HG03039 (cell line): ENCODE data around the gene ACOT11.
"Not testable (repeated sequence)": the region's sequence is repeated elsewhere in the genome, so short reads cannot be mapped to it uniquely, and the experiment has no call there.

Experiments
- ATAC-seq: cut with Tn5 transposase; IDR thresholded peaks from one replicate; pipeline ENCODE4 v1.9.1; 2021; ENCODE audit warnings: mild to moderate bottlenecking, moderate library complexity; ENCODE audit not compliant: unreplicated experiment

Gene ACOT11

DNA sequence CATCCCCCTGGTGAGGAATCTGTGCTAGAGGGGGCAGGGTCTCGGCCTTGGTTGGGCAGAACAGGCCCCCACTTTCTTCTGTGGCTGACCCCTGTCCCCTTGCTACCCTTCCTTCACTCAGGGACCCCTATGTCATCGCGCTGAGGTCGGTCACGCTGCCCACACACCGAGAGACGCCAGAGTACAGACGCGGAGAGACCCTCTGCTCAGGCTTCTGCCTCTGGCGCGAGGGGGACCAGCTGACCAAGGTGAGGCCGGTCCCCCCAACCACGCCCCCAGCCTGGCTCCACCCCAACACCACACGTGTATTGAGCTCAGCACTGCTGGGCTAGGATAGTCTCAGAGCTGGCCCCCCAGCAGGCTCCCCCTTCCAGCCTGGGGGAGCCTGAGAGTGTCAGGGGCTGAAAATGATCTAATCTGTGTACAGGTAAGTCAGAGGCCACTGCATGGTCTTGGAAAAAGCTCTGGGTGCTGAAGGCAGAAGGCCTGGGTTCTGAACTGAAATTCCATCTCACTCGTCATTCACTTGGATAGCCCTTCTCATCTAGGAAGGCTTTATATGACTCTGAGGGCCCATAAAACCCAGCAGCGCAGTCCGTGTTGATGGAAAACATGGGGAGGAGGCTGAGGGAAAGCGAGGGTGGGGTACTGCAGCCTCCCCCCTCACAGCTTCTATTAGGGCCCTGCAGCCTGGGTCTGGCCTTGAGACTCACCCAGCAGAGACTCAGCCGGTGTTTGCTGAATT lies 60.0 kb downstream of the ACOT11 start:
- no peak for ATAC-seq

DNA sequence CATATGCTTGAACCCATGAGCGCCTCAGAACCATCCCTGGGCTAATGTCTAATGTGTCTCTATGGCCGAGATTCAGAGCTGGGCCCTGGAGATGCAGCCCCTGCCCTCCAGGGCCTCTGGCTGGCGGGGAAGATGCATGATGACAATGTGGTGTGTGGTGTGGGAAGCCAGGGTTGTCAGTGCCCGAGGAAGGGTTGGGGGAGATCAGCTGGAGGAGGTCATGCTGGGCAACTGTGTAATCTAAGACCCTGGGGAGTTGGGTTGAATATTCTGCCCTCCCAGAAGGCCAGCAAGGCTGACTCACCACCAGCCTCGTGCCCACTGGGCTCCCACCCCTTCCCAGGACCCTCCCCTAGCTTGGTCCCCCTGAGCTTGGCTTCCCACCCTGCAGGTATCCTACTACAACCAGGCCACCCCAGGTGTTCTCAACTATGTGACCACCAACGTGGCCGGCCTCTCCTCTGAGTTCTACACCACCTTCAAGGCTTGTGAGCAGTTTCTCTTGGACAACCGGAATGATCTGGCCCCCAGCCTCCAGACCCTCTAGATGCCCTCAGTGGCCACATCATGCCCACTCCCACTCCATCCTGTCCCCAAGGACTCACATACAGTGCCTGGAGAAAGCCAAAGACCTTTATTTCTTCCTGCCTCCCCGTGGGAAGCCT lies 60.7 kb downstream of the ACOT11 start:
- no peak for ATAC-seq

DNA sequence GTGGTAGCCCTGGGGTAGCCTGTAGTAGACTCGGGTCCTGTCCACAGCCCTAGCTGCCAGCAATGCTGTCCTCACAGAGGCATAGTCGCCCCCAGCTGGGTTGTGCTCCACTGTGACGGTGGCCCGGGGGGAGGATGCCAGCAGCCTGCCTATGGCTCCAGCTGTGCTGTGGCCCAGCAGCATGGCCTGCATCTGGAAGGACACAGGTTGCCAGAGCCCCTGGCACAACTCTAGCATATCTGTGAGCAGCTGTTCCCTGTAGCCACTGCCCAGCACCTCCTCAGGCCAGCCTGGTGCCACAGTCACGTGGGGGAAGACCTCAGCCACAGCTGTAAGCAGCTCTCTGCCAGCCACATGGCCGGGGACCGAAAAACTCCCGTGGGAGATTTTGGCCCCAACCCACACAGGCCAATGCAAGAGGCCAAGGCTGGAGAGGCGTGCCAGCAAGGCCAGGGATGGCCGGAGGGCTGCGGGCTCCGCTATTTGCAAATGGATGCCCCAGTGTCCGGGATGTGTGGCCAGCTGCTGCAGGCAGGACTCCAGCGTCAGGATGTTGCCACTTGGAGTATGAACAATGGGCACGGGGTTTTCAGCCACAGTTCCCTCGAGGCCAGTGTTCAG lies 61.4 kb downstream of the ACOT11 start:
- ATAC-seq = no peak

DNA sequence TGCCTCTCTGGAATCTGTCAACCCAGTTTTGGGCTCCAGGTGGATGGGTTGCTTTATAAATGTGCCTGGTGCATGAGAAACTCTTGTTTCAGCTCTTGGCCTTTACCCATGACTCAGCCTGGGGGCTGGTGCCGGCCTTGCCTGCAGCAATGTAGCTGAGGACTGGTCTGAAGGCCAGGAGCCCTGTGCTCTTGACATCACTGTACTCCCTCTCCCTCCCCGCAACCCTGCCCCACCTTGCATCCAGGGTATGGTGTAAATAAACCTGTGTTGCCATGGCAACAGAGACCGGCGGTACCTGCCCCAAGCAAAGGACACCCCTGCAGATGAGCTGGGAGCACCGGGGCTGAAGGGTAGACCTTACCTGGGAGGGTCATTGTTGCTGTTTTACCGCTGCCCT lies 62.0 kb downstream of the ACOT11 start:
- no peak for ATAC-seq

DNA sequence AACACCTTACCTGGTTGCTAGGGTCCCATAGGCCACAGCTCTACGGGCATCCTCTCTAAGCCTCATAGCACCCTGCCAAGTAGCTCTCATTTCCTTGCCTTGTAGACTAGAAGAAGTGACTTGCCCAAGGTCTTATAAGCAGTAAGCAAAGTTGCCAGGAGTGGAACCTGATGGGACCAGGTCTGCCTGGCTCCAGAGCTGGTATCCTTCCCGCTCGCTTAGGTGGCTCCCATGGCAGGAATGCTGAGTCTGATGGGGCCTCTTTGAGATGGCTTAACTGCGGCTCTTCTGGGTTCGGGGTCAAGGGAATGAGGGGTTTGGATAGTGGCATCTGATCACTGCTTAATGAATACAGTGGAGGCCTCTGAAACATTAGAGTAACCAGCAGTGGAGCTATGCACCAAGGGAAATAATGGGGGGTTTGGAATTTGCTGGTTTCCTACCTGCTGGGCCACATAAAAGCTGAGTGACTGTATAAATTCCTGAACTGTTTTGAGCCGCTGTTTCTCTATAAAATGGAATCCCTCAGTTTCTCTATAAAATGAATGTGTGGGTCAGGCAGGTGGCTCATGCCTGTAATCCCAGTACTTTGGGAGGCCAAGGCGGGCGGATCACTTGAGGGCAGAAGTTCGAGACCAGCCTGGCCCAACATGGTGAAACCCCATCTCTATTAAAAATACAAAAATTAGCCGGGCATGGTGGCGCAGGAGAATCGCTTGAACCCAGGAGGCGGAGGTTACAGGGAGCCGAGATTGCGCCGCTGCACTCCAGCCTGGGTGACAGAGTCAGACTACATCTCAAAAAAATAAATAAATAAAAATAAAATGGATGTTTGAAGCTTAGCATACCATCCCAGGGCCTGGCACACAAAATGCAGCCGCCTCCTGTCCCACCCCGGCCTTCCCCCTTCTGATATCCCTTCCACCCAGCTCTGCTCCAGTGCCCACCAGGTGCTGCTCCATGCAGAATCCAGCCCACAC lies 62.9 kb downstream of the ACOT11 start:
- no peak for ATAC-seq

DNA sequence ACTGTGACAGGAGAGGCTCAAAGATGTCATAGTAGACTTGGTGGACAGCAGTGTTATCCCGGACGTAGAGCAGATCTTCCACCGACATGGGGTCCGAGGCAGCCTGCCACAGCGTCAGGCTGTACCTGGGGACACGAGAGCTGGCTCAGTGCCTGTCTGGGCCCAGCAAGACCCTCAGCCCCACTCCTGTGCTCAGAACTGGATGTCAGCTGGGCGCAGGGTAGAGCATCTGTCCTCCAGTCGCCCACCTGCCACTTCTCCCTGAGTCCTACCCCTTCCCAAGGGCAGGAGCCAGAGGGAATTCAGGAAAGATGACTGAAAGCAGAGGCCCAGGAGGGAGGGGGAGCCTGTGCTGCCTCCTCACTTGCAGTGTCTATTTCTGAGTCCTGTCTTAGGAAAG lies 63.6 kb downstream of the ACOT11 start:
- ATAC-seq = no peak

DNA sequence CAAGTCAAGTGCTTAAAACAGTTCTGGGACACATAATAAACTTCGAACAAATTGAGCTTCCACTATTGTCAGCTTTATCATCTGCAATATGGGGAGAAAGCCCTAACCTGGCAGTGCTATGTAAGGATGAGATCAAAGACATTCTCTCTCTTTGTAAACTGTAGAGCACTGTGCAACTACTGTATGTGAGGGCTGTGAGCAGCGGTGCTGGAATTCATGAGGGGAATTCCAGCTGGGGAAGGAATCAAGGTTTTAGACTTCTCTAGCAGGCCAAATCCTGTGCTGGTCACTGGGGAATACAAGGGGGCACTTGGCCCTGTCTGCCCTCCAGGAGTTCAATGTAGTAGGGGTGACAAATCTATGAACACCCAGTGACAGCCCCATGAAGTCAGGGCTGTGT lies 66.0 kb downstream of the ACOT11 start:
- no peak for ATAC-seq

DNA sequence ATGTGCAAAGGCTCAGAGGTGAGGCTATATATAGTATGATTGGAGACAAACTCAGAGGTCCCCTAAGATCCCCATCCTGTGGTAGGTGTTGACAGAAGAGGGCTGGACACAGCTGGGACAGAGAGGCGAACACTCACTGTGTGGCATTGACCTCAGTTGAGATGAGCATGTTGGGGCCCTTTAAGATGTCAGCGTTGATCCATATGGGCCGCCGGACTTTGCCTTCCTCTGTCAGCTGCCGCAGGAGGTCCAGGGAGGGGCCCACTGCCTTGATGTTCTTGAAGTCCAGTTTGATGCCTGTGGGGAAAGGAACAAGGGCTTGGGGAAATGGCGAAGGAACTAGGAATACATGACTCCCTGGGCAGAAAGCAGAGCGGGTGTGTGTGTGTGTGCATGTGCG lies 66.5 kb downstream of the ACOT11 start:
- ATAC-seq = no peak

DNA sequence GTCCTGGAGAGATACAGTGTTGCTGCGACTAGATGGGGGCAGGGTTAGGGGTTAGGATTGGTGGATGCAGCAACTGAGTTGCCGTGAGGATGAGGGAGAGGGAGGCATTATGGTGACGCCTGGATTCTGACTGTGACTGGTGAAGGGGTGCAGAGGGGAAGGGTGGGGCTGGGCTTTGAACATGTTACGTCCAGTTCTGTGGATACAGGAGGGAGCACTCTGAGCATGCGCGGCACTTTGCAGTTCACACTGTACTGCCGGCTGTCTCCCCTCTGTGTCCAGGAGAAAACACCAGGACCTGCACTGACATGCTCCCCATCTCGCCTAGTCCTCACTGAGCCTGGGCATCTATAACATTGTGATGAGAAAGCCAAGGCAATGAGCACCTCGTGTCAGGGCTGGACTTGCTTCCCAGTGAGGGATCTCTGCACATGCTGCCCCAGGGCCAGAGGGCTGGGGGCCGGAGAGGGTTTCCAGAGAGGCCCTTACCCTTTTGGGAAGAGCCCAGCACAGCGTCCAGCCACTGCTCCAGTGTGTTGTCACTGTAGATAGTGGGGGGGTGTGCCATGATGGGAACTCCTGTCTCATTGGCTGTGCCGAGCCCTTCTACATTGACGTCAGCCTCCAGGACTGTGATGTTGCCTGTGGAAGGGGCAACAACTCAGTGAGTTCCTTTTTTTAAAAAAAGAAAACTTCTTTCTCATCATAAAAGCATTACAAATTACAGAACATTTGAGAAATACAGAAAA lies 67.7 kb downstream of the ACOT11 start:
- no peak for ATAC-seq

DNA sequence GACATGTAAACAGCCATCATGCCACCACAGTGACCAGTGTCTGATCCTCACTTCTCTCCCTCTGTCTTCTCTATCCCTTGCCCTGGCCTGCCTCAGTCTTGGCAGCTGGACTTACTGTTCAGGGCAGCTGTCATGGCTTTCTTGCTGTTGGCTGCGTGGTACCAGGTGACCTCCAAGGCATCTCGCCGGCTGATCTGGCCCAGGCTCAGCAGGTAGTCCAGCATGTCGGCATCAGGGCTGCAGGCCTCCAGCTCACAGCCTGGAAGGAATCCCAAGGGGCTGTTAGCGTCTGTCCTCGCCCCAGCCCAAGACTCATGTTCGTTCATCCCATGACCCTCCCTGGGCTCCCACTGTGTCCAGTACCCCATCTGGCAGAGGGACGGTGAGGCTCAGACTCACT lies 71.7 kb downstream of the ACOT11 start:
- no peak for ATAC-seq

DNA sequence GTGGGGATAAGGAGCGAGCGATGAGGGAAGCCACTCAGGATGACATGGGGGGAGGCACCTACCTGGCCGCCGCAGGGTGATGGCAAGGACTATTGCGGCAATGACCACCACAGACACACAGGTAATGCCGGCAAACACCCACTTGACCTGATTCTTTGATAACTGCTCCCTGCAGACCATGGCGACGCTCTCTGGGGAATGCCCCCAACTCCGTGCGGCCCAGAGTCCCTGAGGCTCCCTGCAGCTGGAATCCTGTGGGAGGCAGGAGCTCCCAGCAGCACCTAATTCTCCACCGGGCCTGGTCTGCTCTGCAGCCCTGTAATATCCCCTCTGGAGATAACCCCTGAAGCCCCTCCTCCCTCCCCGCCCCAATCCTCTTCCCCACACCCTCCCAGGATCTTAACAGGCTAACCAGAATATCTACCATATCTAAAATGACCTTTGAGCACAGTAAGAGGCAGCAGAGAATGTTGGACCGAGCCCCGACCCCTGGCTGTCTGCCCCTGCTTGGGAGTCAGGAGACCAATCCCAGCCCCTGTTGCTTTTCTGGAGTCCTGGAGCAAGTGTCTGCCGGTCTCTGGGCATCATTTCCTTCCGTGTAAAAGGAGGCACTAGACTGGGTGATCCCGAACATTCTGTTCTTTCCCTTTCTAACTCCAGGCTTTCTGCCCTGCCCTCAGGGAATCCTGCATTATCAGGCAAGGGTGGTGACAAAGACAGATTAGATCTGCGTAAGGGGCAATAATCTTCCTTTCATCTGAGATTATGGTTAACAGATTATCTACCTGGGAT lies 75.4 kb downstream of the ACOT11 start, which contains the start of gene FAM151A:
TSS of gene FAM151A (minus strand) at position 310 of the 792 bp plus-strand sequence. CDS start at position 180, 130 bp downstream.
- no peak for ATAC-seq

DNA sequence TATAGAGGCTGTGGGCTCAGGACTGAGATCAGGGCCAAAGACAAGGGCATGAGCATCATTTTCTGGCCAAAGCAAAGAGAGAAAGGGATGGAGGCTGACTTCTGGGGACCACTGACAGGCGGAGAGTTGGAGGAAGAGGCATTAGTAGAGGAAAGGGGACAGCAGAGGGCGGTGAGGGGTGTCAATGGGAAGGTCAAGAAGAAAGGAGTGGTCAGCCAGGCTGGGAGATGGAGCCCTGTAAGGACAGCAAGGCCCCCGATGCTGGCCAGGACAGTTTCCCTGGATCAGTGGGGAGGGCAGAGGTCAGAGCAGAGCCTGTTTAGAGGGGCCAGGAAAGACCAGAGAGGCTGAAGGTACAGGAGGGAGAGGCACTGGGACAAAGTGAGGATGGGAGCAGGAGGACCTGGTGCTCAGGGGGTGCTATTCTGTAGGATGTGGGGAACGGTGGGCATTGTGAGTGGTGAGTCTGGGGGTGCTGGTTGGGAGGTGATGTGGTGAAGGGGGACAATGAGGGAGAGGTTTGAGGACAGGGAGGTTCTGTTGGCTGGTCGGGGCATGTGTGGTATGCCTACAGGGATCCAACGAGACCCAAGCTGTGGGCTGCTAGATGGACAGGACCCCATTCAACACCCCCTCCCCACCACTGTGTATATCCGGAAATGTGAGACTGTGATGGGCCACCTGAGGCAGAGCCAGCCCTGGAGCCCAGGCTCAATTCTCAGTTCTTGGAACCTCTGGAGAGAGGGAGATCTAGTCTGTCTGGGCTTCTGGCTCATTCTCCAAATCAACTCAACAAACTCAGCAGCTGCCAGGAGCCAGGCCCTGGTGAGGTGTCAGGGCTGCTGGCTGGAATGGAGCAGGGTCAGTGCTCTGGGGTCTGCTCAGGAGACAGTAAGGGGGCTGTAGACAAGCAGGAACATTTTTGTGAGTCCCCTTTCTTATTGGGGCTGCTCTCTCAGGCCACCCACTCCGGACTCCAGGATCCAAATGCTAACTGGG lies 76.7 kb downstream of the ACOT11 start:
- ATAC-seq = no peak

DNA sequence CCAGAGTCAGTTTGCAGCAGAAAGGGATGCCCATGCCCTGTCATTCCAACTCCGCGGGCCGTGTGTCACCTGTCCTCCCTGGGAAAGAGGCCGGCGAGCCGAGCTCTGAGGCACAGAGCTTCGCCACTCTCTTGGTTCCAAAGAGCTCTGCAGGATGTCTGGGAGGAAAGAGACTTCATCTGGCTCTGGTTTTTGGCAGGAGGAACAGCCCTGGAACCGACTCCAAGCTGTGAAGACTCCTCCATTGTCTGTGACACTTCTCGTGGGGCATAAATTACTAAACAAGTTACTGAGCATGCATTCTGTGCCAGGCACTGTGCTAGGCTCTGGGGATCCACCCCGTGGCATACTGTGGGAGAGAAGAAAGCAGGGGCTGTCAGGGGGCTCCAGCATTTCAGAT lies 79.2 kb downstream of the ACOT11 start:
- ATAC-seq = no peak

DNA sequence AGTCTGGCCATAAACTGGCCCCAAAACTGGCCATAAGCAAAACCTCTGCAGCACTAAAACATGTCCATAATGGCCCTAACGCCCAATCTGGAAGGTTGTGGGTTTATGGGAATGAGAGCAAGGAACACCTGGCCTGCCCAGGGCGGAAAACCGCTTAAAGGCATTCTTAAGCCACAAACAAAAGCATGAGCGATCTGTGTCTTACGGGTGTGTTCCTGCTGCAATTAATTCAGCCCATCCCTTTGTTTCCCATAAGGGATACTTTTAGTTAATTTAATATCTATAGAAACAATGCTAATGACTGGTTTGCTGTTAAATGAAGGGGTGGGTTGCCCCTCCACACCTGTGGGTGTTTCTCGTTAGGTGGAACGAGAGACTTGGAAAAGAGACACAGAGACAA lies 87.8 kb downstream of the ACOT11 start:
- not testable (repeated sequence) for ATAC-seq

DNA sequence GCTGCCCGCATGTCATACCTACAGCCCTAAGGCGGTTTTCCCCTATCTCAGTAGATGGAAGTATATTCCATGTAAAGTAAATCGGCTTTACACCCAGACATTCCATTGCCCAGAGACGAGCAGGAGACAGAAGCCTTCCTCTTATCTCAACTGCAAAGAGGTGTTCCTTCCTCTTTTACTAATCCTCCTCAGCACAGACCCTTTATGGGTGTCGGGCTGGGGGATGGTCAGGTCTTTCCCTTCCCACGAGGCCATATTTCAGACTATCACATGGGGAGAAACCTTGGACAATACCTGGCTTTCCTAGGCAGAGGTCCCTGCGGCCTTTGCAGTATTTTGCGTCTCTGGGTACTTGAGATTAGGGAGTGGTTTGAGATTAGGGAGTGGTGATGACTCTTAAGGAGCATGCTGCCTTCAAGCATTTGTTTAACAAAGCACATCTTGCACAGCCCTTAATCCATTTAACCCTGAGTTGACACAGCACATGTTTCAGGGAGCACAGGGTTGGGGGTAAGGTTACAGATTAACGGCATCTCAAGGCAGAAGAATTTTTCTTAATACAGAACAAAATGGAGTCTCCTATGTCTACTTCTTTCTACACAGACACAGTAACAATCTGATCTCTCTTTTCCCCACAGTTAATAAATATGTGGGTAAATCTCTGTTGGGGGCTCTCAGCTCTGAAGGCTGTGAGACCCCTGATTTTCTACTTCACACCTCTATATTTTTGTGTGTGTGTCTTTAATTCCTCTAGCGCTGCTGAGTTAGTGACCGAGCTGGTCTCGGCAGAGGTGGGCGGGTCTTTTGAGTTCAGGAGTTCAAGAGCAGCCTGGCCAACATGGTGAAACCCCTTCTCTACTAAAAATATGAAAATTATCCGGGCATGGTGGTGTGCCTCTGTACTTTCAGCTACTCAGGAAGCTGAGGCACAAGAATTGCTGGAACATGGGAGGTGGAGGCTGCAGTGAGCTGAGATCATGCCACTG lies 88.7 kb downstream of the ACOT11 start:
- not testable (repeated sequence) for ATAC-seq

DNA sequence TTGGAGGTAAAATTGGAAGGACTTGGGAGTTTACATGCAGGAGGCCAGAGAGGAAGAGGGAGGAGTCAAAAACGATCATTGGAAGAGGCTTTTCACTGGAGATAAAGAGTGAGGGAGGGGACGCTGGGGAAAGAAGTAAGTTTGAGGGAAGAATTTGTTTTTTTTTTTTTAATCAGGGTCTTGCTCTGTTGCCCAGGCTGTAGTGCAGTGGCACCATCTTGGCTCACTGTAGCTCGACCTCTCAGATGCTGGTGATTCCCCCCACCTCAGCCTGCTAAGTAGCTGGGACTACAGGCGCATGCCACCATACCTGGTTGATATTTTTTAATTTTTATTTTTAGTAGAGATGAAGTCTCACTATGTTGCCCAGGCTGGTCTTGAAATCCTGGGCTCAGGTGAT lies 92.3 kb downstream of the ACOT11 start:
- no peak for ATAC-seq
